ENCODE data around the gene NCEH1.

GRCh38 chr3:172685331-172686214, 25.3 kb downstream of the NCEH1 start:
- TF ChIP-seq CTCF (IDR thresholded peaks at IDR 0.05): no peak
- TF ChIP-seq POLR2A (IDR thresholded peaks at IDR 0.05): no peak

All from prostate gland (tissue), 2 donors.